Stimulated activated CD4-positive, alpha-beta T cell treated with anti-CD3 and anti-CD28 coated beads, TNF-alpha, amount 100 ng/mL, for 24 hours (primary cell): ENCODE measurements around the gene ACR.

Experiments used
- DNase-seq, 3 experiments: peaks; one replicate each; pipeline ENCODE4 v3.0.0-alpha.2; 2020; ENCODE audit warnings: low read depth in 3 of 3

Gene ACR

GRCh38 chr22:50702821-50703725 is 34.9 kb upstream of the ACR start:
- no peak for DNase-seq

GRCh38 chr22:50703726-50704509 is 34.1 kb upstream of the ACR start:
- no peak for DNase-seq

- no peak for DNase-seq
These were observed 33.3 kb upstream of the ACR start for GRCh38 chr22:50704510-50705218.

GRCh38 chr22:50705219-50705691 is 32.7 kb upstream of the ACR start:
- DNase-seq = no peak

GRCh38 chr22:50705851-50706351 is 32.1 kb upstream of the ACR start:
- DNase-seq = no peak

- DNase-seq = no peak
These were observed 31.4 kb upstream of the ACR start for GRCh38 chr22:50706481-50707125.

- no peak for DNase-seq
These were observed 29.5 kb upstream of the ACR start for GRCh38 chr22:50708474-50708873.

- DNase-seq = no peak
These were observed 29.0 kb upstream of the ACR start for GRCh38 chr22:50708996-50709395.

GRCh38 chr22:50710221-50710620 is 27.8 kb upstream of the ACR start:
- DNase-seq = no peak

- DNase-seq = no peak
These were observed 27.1 kb upstream of the ACR start for GRCh38 chr22:50710886-50711285.

- DNase-seq = no peak
These were observed 26.3 kb upstream of the ACR start for GRCh38 chr22:50711446-50712340.

GRCh38 chr22:50712341-50713007 is 25.5 kb upstream of the ACR start:
- DNase-seq = no peak

- DNase-seq = no peak
These were observed 25.0 kb upstream of the ACR start for GRCh38 chr22:50713008-50713385.

- no peak for DNase-seq
These were observed 24.4 kb upstream of the ACR start for GRCh38 chr22:50713571-50714056.

GRCh38 chr22:50714150-50714549 is 23.9 kb upstream of the ACR start:
- no peak for DNase-seq

GRCh38 chr22:50714631-50715179 is 23.3 kb upstream of the ACR start:
- no peak for DNase-seq

GRCh38 chr22:50715250-50715649 is 22.8 kb upstream of the ACR start:
- DNase-seq = no peak

GRCh38 chr22:50715776-50716175 is 22.2 kb upstream of the ACR start:
- DNase-seq = no peak

GRCh38 chr22:50716290-50717024 is 21.5 kb upstream of the ACR start:
- no peak for DNase-seq
